ENCODE data around the gene TMEM151B. TPM values are rescaled to one million over a fixed set of nuclear protein-coding genes. Genes with fewer than 3 reads are reported as not detected.
A peak's percentile ranks its signal among the peaks of the same experiment; 100 is the strongest.

Gene TMEM151B
- total RNA-seq, 2 donors from 2014 or later: 0.12 to 0.19 TPM

DNA sequence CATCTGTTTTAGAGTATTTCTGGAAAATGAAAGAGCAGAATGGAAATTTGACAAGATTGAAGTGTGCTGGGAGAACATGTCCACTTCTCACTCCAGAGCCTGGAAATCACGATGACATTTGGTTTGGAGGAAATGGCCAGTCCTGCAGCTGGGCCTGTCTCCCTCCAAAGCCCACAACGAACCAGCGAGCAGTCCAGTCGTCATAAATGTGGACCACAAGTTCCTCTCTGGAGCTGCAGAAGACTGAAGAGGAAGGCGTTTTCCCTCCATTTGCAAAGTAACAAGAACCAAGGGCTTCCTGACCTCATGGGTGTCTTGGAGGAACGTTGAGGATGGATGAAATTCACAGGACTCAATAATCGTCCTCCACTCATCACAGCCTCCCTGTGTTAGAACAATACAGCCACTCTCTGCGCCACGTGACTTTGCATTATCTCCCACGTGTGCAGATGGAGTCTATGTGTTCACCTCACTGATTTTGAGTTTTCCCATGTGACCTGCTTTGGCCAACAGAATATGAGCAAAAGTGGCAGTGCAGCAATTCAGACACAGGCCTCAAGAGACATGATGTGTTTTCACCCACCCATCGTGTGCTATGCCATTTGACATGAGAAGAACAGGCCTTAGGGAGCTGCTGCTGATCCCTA lies 63.1 kb downstream of the TMEM151B start:
- Histone ChIP-seq H3K9ac (ENCODE audit: low read depth in 2 of 2, low read length in 2 of 2) (no peak overlapping the region), H3K4me1 (no peaks in the 10 kb centered on the region), H3K27ac (no peak overlapping the region), H3K9me3 (no peaks in the 10 kb centered on the region), H3K27me3 (peaks cover 8% of the 10 kb centered on the region), H3K36me3 (no peaks in the 10 kb centered on the region), H3K4me3 (no peak overlapping the region)
- no peak for DNase-seq
- TF ChIP-seq, protein P1, sequence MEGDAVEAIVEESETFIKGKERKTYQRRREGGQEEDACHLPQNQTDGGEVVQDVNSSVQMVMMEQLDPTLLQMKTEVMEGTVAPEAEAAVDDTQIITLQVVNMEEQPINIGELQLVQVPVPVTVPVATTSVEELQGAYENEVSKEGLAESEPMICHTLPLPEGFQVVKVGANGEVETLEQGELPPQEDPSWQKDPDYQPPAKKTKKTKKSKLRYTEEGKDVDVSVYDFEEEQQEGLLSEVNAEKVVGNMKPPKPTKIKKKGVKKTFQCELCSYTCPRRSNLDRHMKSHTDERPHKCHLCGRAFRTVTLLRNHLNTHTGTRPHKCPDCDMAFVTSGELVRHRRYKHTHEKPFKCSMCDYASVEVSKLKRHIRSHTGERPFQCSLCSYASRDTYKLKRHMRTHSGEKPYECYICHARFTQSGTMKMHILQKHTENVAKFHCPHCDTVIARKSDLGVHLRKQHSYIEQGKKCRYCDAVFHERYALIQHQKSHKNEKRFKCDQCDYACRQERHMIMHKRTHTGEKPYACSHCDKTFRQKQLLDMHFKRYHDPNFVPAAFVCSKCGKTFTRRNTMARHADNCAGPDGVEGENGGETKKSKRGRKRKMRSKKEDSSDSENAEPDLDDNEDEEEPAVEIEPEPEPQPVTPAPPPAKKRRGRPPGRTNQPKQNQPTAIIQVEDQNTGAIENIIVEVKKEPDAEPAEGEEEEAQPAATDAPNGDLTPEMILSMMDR (IDR thresholded peaks at IDR 0.05): no peak
- intact Hi-C loops (cut with DNase I): loop anchor here (10.0 kb wide), 1 partner anchor 239 kb away; no protein-coding TSS in a partner anchor

DNA sequence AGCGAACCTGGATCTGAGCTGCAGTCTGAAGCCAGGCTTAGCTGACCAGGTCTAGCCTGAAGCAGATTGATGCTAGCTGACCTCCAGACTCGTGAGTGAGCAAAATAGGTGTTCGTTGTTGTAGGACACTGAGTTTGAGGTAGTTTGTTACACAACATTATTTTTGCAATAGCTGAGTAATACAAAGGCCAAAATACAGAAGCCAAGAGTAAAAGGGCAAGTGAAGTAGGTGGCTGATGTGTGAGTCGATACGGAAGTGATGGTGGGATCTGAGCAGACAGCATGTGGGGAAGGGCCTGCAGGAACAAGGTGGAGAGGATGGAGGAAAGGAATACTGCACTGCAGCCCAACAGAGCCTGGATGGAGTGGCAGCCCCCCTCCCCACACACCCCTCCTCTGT lies 63.7 kb downstream of the TMEM151B start:
- H3K27me3 ChIP-seq: peaks cover 8% of the 10 kb centered on the region
- no peak overlapping the region for H3K9ac ChIP-seq (ENCODE audit: low read depth in 2 of 2, low read length in 2 of 2)
- TF ChIP-seq, protein P1 (IDR thresholded peaks at IDR 0.05): no peak
- no peak overlapping the region for H3K4me3 ChIP-seq
- no peaks in the 10 kb centered on the region for H3K36me3 ChIP-seq
- H3K9me3 ChIP-seq: no peaks in the 10 kb centered on the region
- no peak for DNase-seq
- intact Hi-C loops (cut with DNase I): loop anchor here (10.0 kb wide), 1 partner anchor 239 kb away; no protein-coding TSS in a partner anchor
- H3K4me1 ChIP-seq: no peaks in the 10 kb centered on the region
- no peak overlapping the region for H3K27ac ChIP-seq

DNA sequence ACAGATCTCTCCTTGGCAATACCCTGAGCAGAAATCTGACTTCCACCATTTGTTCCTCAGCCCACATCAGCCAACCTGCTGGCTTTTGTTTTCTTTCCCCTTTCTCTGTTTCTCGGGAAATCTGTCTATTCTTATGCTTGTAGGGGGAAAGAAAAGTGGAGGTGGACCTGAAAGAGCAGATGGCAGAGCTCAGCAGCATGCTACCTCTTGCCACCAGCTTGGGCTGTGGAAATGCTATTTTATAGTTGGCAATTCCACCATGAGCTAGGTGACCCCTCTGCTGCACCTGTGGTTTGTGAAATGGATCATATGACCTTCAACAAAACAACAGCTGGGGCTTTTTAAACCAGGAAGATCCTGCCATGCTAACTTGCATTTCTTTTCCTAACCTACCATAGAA lies 65.4 kb downstream of the TMEM151B start:
- Histone ChIP-seq H3K4me3 (no peak overlapping the region), H3K27ac (no peak overlapping the region), H3K9ac (ENCODE audit: low read depth in 2 of 2, low read length in 2 of 2) (no peak overlapping the region), H3K9me3 (no peaks in the 10 kb centered on the region), H3K27me3 (no peaks in the 10 kb centered on the region), H3K36me3 (no peaks in the 10 kb centered on the region), H3K4me1 (no peaks in the 10 kb centered on the region)
- no peak for DNase-seq
- TF ChIP-seq, protein P1 (IDR thresholded peaks at IDR 0.05): no peak
- intact Hi-C loops (cut with DNase I): loop anchor here (10.0 kb wide), 1 partner anchor 241 kb away; no protein-coding TSS in a partner anchor

DNA sequence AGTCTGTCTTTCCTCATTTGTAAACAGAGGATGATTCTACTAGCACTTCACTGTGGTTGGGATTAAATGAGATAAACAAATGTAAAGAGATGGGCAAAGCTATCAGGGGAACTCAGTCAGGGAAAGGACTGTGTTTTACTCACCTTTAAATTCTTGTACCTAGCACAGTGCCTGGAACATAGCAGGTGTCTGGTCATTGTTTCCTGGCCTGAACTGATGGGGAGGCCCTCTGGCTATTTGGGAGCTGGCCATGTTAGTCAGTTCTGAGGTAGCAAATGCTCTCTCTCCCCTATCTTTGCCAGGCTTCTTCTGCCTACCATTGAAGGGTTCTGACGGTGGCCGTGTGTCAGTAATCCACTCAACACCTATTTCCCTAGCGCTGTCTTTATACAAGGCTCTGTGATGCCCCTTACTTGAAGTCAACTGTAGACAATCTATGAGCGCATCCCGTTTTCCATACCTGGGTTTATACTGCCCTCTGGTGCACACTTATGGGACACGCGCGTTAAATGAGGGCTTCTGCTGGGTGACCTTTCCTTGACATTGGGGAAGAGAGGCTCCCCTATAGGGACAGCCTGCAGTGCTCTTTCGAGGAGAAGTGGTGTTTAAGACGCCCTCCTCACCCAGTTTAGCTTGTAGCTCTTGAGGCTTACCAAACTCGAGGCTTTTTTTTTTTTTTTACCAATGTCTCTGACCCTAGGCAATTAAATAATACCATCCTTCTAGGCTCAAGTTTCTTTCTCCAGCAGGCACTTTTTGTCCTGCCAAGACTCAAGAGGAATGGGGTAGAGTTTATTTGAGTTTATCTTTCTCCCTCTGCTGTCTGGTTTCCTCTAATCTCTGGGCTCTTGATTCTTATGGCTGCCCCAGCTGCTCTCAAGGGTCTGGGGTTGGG lies 68.2 kb downstream of the TMEM151B start:
- H3K4me3 ChIP-seq: no peak overlapping the region
- H3K9ac ChIP-seq (ENCODE audit: low read depth in 2 of 2, low read length in 2 of 2): no peak overlapping the region
- H3K9me3 ChIP-seq: no peaks in the 10 kb centered on the region
- TF ChIP-seq, protein P1 (IDR thresholded peaks at IDR 0.05): peak; percentile 52
- peaks cover 9% of the 10 kb centered on the region for H3K27me3 ChIP-seq
- DNase-seq: peak; percentile 68
- H3K4me1 ChIP-seq: no peaks in the 10 kb centered on the region
- no peak overlapping the region for H3K27ac ChIP-seq
- H3K36me3 ChIP-seq: no peaks in the 10 kb centered on the region
- intact Hi-C loops (cut with DNase I): loop anchor here (2.0 to 10.0 kb wide), 2 partner anchors 70 to 244 kb away; no protein-coding TSS in a partner anchor

DNA sequence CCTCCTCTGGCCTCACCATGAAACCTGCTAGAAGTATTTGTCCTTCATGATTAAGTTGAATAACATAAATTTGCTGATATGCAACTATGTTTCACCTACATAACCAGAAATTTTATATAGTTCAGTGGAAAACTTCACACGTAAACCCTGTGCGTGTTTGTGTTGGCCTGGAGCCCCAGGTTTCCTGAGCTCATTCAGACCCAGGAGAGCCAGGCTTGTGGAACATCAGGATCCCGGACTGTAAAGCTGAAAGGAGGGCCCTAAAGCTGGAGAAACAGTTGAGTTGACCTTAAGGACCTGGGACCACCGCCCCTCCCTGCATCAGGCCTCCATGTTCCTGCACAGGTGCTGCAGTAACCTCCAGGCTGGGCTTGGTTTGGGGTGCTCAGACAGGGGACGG lies 69.1 kb downstream of the TMEM151B start:
- Histone ChIP-seq H3K27ac (no peak overlapping the region), H3K9me3 (no peaks in the 10 kb centered on the region), H3K9ac (ENCODE audit: low read depth in 2 of 2, low read length in 2 of 2) (no peak overlapping the region), H3K4me3 (no peak overlapping the region), H3K27me3 (peaks cover 9% of the 10 kb centered on the region), H3K36me3 (no peaks in the 10 kb centered on the region), H3K4me1 (no peaks in the 10 kb centered on the region)
- intact Hi-C loops (cut with DNase I): loop anchor here (2.0 to 10.0 kb wide), 2 partner anchors 70 to 244 kb away; no protein-coding TSS in a partner anchor
- TF ChIP-seq, protein P1 (IDR thresholded peaks at IDR 0.05): no peak
- DNase-seq: no peak

All from colonic mucosa (tissue), 4 donors.